Skeletal muscle tissue (tissue), 4 donors: ENCODE data around the gene OR5H1. TPM values are rescaled to one million over a fixed set of nuclear protein-coding genes. Genes with fewer than 3 reads are reported as not detected.

Experiments used
- H3K27ac ChIP-seq: one replicate; pipeline ENCODE4 v1.7.0; 2013; ENCODE audit warnings: mild to moderate bottlenecking, low read depth, low read length, inconsistent platforms
- H3K27me3 ChIP-seq, 3 donors: one replicate each; pipeline ENCODE4 v1.7.0; 2013; ENCODE audit warnings: low read length in 3 of 3; ENCODE audit not compliant: control insufficient read depth in 3 of 3, insufficient read depth in 3 of 3
- H3K36me3 ChIP-seq, 3 donors: one replicate each; pipeline ENCODE4 v1.7.0; 2013; ENCODE audit warnings: low read length in 3 of 3; ENCODE audit not compliant: control insufficient read depth in 3 of 3, insufficient read depth in 3 of 3
- H3K4me1 ChIP-seq, 3 donors: one replicate each; pipeline ENCODE4 v1.7.0; 2013; ENCODE audit warnings: low read length in 3 of 3, mild to moderate bottlenecking in 3 of 3; ENCODE audit not compliant: control insufficient read depth in 3 of 3, insufficient read depth in 3 of 3
- H3K4me3 ChIP-seq, 3 donors: one replicate each; pipeline ENCODE4 v1.7.0; 2013; ENCODE audit warnings: low read length in 3 of 3
- H3K9ac ChIP-seq, 3 donors: one replicate each; pipeline ENCODE4 v1.7.0; 2013; ENCODE audit warnings: low read length in 3 of 3, mild to moderate bottlenecking in 3 of 3, moderate library complexity in 2 of 3, low read depth in 1 of 3
- H3K9me3 ChIP-seq, 3 donors: one replicate each; pipeline ENCODE4 v1.7.0; 2013; ENCODE audit warnings: low read length in 3 of 3; ENCODE audit not compliant: control insufficient read depth in 3 of 3
- total RNA-seq: library from RNA; depleted of rRNA; stranded (reverse); fragments of >200 nt; gene quantifications from one replicate; pipeline ENCODE4 v1.2.3, GENCODE V29; 2014
- donor health status: Osteomylitis.

OR5H1 gene
- total RNA-seq, 1 donor from 2014 or later, result not detected

GRCh38 chr3:98182196-98182595, 51.7 kb downstream of the OR5H1 start:
- H3K4me3 ChIP-seq, result no peak overlapping the region
- H3K27me3 ChIP-seq, result no peaks in the 10 kb centered on the region
- no peaks in the 10 kb centered on the region for H3K36me3 ChIP-seq
- no peaks in the 10 kb centered on the region for H3K4me1 ChIP-seq
- H3K9ac ChIP-seq, result no peak overlapping the region
- no peaks in the 10 kb centered on the region for H3K9me3 ChIP-seq
- no peak overlapping the region for H3K27ac ChIP-seq

- H3K27ac ChIP-seq, result no peak overlapping the region
- no peaks in the 10 kb centered on the region for H3K4me1 ChIP-seq
- no peaks in the 10 kb centered on the region for H3K36me3 ChIP-seq
- H3K9ac ChIP-seq, result no peak overlapping the region
- H3K27me3 ChIP-seq, result no peaks in the 10 kb centered on the region
- H3K4me3 ChIP-seq, result no peak overlapping the region
- no peaks in the 10 kb centered on the region for H3K9me3 ChIP-seq
Measured at GRCh38 chr3:98185180-98185579, 54.7 kb downstream of the OR5H1 start.

Other genes starting within 250 kb of the OR5H1 start
- 37.1 TPM for gene RIOX2, start 158.3 kb upstream of the OR5H1 start, total RNA-seq
- not detected for gene GABRR3, start 95.4 kb upstream of the OR5H1 start, total RNA-seq
- gene OR5AC2, start 43.5 kb upstream of the OR5H1 start, total RNA-seq, result not detected
- not detected for gene OR5H14, start 16.8 kb downstream of the OR5H1 start, total RNA-seq
- gene OR5H15, start 36.0 kb downstream of the OR5H1 start, total RNA-seq, result not detected
- not detected for gene OR5H6, start 133.5 kb downstream of the OR5H1 start, total RNA-seq
- gene OR5H2, start 151.8 kb downstream of the OR5H1 start, total RNA-seq, result not detected
- gene OR5K4, start 223.1 kb downstream of the OR5H1 start, total RNA-seq, result not detected